Bronchial epithelial cell (primary cell): Measurements from ENCODE around the gene TPM2. TPM values are rescaled to one million over a fixed set of nuclear protein-coding genes. Genes with fewer than 3 reads are reported as not detected.

Experiments
- DNase-seq: peaks from one replicate; pipeline ENCODE4 v3.0.0-alpha.2; 2010; ENCODE audit warnings: low read depth
- FAIRE-seq: peaks from 2 replicates; lab custom pipeline; 2011; peaks lifted over from hg19 to GRCh38; lab: Jason Lieb, UNC
- H3K27me3 ChIP-seq: 2 replicates; pipeline ENCODE4 v1.5.1; 2011; ENCODE audit warnings: low read length; ENCODE audit not compliant: control insufficient read depth, insufficient read depth
- H3K36me3 ChIP-seq: 2 replicates; pipeline ENCODE4 v1.5.1; 2011; ENCODE audit warnings: low read length; ENCODE audit not compliant: control insufficient read depth, insufficient read depth
- H3K4me3 ChIP-seq: 2 replicates; pipeline ENCODE4 v1.5.1; 2011; ENCODE audit warnings: mild to moderate bottlenecking, low read depth, low read length, control low read depth
- CTCF ChIP-seq: IDR thresholded peaks from 2 replicates; pipeline ENCODE4 v1.5.1; 2011; ENCODE audit warnings: mild to moderate bottlenecking, moderate library complexity, low read length, control low read depth, inconsistent platforms; ENCODE audit not compliant: insufficient read depth, severe bottlenecking
- total RNA-seq: library from RNA; depleted of rRNA; stranded (reverse); fragments of >200 nt; gene quantifications from 2 replicates; pipeline ENCODE4 v1.2.1, GENCODE V29; 2014

The TPM2 gene
- total RNA-seq, 1 donor from 2014 or later: 57.7 TPM

GRCh38 chr9:35717132-35717870, 27.6 kb upstream of the TPM2 start:
- no peaks in the 10 kb centered on the region for H3K27me3 ChIP-seq
- FAIRE-seq (no peak), DNase-seq (no peak)
- TF ChIP-seq CTCF: no peak
- H3K36me3 ChIP-seq: peaks cover 68% of the 10 kb centered on the region
- no peak overlapping the region for H3K4me3 ChIP-seq

- Histone ChIP-seq H3K27me3 (no peaks in the 10 kb centered on the region), H3K36me3 (peaks cover 65% of the 10 kb centered on the region), H3K4me3 (no peak overlapping the region)
- DNase-seq (no peak), FAIRE-seq (no peak)
- no peak for TF ChIP-seq CTCF
These were observed 26.5 kb upstream of the TPM2 start for GRCh38 chr9:35716230-35716629.

- TF ChIP-seq CTCF: no peak
- no peak for DNase-seq
- no peak for FAIRE-seq
- Histone ChIP-seq H3K4me3 (no peak overlapping the region), H3K27me3 (no peaks in the 10 kb centered on the region), H3K36me3 (peaks cover 62% of the 10 kb centered on the region)
These were observed 25.0 kb upstream of the TPM2 start for GRCh38 chr9:35714579-35715252.

- Histone ChIP-seq H3K4me3 (no peak overlapping the region), H3K27me3 (no peaks in the 10 kb centered on the region), H3K36me3 (peaks cover 62% of the 10 kb centered on the region)
- no peak for DNase-seq
- no peak for FAIRE-seq
- no peak for TF ChIP-seq CTCF
These were observed 24.4 kb upstream of the TPM2 start for GRCh38 chr9:35714123-35714522.

GRCh38 chr9:35713578-35713977, 23.9 kb upstream of the TPM2 start:
- no peak for FAIRE-seq
- peaks cover 58% of the 10 kb centered on the region for H3K36me3 ChIP-seq
- DNase-seq: no peak
- H3K27me3 ChIP-seq: no peaks in the 10 kb centered on the region
- H3K4me3 ChIP-seq: no peak overlapping the region
- no peak for TF ChIP-seq CTCF
